Measurements from ENCODE around the gene MUCL3. TPM values are rescaled to one million over a fixed set of nuclear protein-coding genes. Genes with fewer than 3 reads are reported as not detected.

Gene MUCL3
- total RNA-seq, 1 donor from 2014 or later: not detected

DNA sequence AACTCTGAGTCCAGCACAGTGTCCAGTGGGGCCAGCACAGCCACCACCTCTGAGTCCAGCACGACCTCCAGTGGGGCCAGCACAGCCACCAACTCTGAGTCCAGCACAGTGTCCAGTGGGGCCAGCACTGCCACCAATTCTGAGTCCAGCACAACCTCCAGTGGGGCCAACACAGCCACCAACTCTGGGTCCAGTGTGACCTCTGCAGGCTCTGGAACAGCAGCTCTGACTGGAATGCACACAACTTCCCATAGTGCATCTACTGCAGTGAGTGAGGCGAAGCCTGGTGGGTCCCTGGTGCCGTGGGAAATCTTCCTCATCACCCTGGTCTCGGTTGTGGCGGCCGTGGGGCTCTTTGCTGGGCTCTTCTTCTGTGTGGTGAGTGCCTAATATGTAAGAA is 46.5 kb downstream of the MUCL3 start:
- H3K4me1 Mint-ChIP-seq (ENCODE audit: unreplicated experiment): peaks cover 1% of the 10 kb centered on the region
- no peaks in the 10 kb centered on the region for H3K9me3 Mint-ChIP-seq (ENCODE audit: unreplicated experiment)

DNA sequence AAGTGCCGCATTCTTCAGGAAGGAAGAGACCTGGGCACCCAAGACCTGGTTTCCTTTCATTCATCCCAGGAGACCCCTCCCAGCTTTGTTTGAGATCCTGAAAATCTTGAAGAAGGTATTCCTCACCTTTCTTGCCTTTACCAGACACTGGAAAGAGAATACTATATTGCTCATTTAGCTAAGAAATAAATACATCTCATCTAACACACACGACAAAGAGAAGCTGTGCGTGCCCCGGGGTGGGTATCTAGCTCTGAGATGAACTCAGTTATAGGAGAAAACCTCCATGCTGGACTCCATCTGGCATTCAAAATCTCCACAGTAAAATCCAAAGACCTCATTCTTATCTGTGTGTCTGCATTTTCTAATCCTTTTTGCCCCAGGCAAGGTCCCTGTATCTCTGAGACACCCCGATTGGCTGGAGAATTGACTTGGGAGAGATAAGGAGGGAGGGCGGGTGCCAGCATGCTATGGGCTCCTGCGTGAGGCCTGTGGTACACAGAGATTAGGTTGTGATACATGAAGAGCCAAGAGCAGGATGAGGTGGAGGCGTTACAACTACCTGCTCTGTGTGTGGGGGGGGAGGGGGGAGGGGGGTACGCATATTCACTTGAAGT is 47.5 kb downstream of the MUCL3 start:
- H3K36me3 Mint-ChIP-seq (ENCODE audit: unreplicated experiment): no peaks in the 10 kb centered on the region
- no peaks in the 10 kb centered on the region for H3K9me3 Mint-ChIP-seq (ENCODE audit: unreplicated experiment)
- peaks cover 17% of the 10 kb centered on the region for H3K27me3 Mint-ChIP-seq (ENCODE audit: unreplicated experiment)
- DNase-seq (ENCODE audit: extremely low spot score, unreplicated experiment): no peak
- H3K27ac Mint-ChIP-seq (ENCODE audit: unreplicated experiment): no peak overlapping the region
- no peak overlapping the region for H3K4me3 Mint-ChIP-seq (ENCODE audit: unreplicated experiment)
- TF ChIP-seq, protein P1, sequence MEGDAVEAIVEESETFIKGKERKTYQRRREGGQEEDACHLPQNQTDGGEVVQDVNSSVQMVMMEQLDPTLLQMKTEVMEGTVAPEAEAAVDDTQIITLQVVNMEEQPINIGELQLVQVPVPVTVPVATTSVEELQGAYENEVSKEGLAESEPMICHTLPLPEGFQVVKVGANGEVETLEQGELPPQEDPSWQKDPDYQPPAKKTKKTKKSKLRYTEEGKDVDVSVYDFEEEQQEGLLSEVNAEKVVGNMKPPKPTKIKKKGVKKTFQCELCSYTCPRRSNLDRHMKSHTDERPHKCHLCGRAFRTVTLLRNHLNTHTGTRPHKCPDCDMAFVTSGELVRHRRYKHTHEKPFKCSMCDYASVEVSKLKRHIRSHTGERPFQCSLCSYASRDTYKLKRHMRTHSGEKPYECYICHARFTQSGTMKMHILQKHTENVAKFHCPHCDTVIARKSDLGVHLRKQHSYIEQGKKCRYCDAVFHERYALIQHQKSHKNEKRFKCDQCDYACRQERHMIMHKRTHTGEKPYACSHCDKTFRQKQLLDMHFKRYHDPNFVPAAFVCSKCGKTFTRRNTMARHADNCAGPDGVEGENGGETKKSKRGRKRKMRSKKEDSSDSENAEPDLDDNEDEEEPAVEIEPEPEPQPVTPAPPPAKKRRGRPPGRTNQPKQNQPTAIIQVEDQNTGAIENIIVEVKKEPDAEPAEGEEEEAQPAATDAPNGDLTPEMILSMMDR (IDR thresholded peaks at IDR 0.05): no peak
- no peaks in the 10 kb centered on the region for H3K4me1 Mint-ChIP-seq (ENCODE audit: unreplicated experiment)

More for the DNA sequence above, 46.5 kb downstream of the MUCL3 start:
- no peaks in the 10 kb centered on the region for H3K36me3 Mint-ChIP-seq (ENCODE audit: unreplicated experiment)
- TF ChIP-seq, protein P1 (IDR thresholded peaks at IDR 0.05): no peak
- no peak overlapping the region for H3K4me3 Mint-ChIP-seq (ENCODE audit: unreplicated experiment)
- no peak for DNase-seq (ENCODE audit: extremely low spot score, unreplicated experiment)
- H3K27ac Mint-ChIP-seq (ENCODE audit: unreplicated experiment): no peak overlapping the region
- H3K27me3 Mint-ChIP-seq (ENCODE audit: unreplicated experiment): peaks cover 20% of the 10 kb centered on the region

DNA sequence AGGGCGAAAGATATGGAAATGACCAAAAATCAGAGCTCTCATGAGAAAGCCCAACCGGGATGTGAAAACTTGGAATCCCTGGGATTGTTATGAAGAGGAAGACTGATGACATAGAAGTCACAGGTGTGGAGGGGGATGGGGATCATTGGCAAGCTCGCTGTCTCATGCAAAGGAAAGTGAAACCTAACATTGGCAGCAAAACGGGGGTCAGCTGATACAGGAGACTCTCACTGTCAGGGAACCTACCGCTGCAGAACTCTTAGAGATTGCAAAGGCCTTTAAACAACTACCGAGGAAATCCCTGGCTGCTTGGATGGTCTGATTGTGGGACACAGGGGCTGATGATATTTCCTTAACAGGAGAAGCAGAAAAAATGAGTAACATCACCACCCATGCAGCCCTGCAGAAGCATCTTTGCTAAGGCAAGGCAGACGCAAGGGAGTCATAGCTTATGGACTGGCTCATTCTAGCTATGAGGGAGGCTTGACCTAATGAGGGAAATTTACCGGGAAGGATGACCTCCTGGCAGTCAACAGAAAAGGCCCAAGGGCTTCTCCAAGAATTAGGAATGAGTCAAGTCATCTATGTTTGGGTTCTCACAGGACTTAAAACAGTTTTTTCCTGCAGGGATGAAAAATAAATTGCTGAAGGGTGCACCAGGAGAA is 49.8 kb downstream of the MUCL3 start:
- TF ChIP-seq, protein P1 (IDR thresholded peaks at IDR 0.05): no peak
- H3K4me1 Mint-ChIP-seq (ENCODE audit: unreplicated experiment): no peaks in the 10 kb centered on the region
- H3K27me3 Mint-ChIP-seq (ENCODE audit: unreplicated experiment): peaks cover 7% of the 10 kb centered on the region
- no peak overlapping the region for H3K27ac Mint-ChIP-seq (ENCODE audit: unreplicated experiment)
- H3K4me3 Mint-ChIP-seq (ENCODE audit: unreplicated experiment): no peak overlapping the region
- no peaks in the 10 kb centered on the region for H3K9me3 Mint-ChIP-seq (ENCODE audit: unreplicated experiment)
- no peak for DNase-seq (ENCODE audit: extremely low spot score, unreplicated experiment)
- no peaks in the 10 kb centered on the region for H3K36me3 Mint-ChIP-seq (ENCODE audit: unreplicated experiment)

DNA sequence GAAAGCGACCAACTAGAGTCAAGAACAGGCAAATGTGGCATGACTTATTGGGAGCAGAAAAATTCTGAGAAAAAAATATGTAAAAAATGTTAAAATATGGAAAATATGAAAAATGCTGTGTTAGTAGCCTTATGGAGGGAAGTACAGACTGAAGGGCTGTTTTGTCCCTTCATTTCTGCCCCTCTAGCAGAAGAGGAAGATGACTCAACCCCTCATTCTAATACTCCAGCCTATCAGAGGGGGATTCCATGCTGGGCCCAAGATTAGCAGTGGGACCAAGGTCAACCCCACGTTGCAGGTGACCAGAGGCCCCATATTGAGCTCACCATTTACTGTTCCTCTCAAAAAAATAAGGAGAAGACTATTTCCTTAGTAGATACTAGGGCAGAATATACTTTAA is 51.1 kb downstream of the MUCL3 start:
- Mint-ChIP-seq H3K27me3 (ENCODE audit: unreplicated experiment) (peaks cover 7% of the 10 kb centered on the region), H3K36me3 (ENCODE audit: unreplicated experiment) (no peaks in the 10 kb centered on the region), H3K4me1 (ENCODE audit: unreplicated experiment) (no peaks in the 10 kb centered on the region), H3K27ac (ENCODE audit: unreplicated experiment) (no peak overlapping the region), H3K9me3 (ENCODE audit: unreplicated experiment) (no peaks in the 10 kb centered on the region), H3K4me3 (ENCODE audit: unreplicated experiment) (no peak overlapping the region)
- TF ChIP-seq, protein P1 (IDR thresholded peaks at IDR 0.05): no peak
- DNase-seq (ENCODE audit: extremely low spot score, unreplicated experiment): no peak

DNA sequence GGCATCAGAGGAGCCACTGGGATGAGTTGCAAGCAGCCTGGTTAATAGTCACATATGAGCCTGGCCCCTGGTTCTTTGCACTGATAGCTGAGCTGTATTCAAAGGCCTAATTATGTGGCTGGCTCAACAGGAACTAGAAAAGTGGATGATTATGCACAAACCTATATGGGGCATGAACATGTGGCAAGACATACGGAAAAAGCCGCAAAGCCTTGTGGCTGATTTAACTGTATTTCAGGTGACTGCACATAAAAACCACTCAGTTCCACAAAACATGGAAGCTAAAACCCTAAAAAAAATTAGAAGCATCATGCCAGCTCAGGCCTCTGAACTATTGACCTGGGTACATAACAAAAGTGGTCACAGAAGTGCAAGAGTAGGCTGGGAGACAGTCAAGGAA is 56.5 kb downstream of the MUCL3 start:
- no peaks in the 10 kb centered on the region for H3K36me3 Mint-ChIP-seq (ENCODE audit: unreplicated experiment)
- no peaks in the 10 kb centered on the region for H3K9me3 Mint-ChIP-seq (ENCODE audit: unreplicated experiment)
- no peaks in the 10 kb centered on the region for H3K4me1 Mint-ChIP-seq (ENCODE audit: unreplicated experiment)
- TF ChIP-seq, protein P1 (IDR thresholded peaks at IDR 0.05): no peak
- H3K4me3 Mint-ChIP-seq (ENCODE audit: unreplicated experiment): no peak overlapping the region
- DNase-seq (ENCODE audit: extremely low spot score, unreplicated experiment): no peak
- no peak overlapping the region for H3K27ac Mint-ChIP-seq (ENCODE audit: unreplicated experiment)
- peaks cover 3% of the 10 kb centered on the region for H3K27me3 Mint-ChIP-seq (ENCODE audit: unreplicated experiment)
